ENCODE results near the gene CNR2.

DNA sequence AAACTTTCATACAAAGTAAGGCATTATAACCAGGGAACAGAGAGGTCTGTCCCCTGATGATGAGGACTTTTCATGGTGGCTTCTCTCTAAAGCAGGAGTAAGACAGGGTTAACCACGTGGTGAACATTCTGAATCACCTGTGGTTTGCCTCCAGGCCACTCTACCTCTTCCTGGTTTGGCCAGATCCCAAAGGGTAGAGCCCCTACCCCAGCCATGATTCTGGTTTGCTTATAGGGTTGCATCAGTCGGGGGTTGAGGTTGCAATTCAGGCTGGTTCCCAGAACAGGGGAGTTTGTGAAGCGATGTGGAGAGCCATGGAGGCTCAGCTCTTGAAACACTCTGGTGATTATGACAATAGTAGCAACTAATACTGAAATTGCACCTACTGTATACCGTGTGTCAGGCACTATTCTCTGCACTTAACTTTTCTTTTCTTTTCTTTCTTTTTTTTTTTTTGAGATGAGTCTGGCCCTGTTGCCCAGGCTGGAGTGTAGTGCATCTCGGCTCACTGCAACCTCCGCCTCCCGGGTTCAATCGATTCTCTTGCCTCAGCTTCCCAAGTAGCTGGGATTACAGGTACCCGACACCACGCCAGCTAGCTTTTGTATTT, 8.3 kb downstream of the CNR2 start:
- TF ChIP-seq POLR2A (IDR thresholded peaks at IDR 0.05; ENCODE audit: low read length) (no peak), GATA1 (IDR thresholded peaks at IDR 0.05; ENCODE audit: low read depth, low read length) (no peak)

Measured in erythroblast (primary cell).